Stimulated activated CD4-positive, alpha-beta T cell treated with anti-CD3 and anti-CD28 coated beads, Interleukin-2, amount 100 ng/mL, for 24 hours (primary cell): ENCODE results near the gene IQSEC1.
"Not testable (repeated sequence)": the region's sequence is repeated elsewhere in the genome, so short reads cannot be mapped to it uniquely, and the experiment has no call there.

Source experiments
- DNase-seq, 2 donors: peaks; one replicate each; pipeline ENCODE4 v3.0.0-alpha.2; 2020

The IQSEC1 gene

GRCh38 chr3:12859840-12860239, 213.4 kb downstream of the IQSEC1 start:
- no peak for DNase-seq

- no peak for DNase-seq
These were observed 216.6 kb downstream of the IQSEC1 start for GRCh38 chr3:12856626-12857025.

- no peak for DNase-seq
These were observed 218.7 kb downstream of the IQSEC1 start for GRCh38 chr3:12854565-12854964.

- DNase-seq = not testable (repeated sequence)
These were observed 219.4 kb downstream of the IQSEC1 start for GRCh38 chr3:12853847-12854246.

GRCh38 chr3:12852201-12852600, 221.0 kb downstream of the IQSEC1 start:
- no peak for DNase-seq
